GM19395 (cell line): ENCODE results near the gene MELK.

Experiments used
- ATAC-seq: cut with Tn5 transposase; IDR thresholded peaks from one replicate; pipeline ENCODE4 v1.9.1; 2021; ENCODE audit warnings: mild to moderate bottlenecking, moderate library complexity; ENCODE audit not compliant: unreplicated experiment

Gene MELK

GRCh38 chr9:36665921-36666431 is 93.3 kb downstream of the MELK start:
- ATAC-seq = peak; percentile 85

GRCh38 chr9:36671561-36671960 is 98.9 kb downstream of the MELK start:
- ATAC-seq = no peak

DNA sequence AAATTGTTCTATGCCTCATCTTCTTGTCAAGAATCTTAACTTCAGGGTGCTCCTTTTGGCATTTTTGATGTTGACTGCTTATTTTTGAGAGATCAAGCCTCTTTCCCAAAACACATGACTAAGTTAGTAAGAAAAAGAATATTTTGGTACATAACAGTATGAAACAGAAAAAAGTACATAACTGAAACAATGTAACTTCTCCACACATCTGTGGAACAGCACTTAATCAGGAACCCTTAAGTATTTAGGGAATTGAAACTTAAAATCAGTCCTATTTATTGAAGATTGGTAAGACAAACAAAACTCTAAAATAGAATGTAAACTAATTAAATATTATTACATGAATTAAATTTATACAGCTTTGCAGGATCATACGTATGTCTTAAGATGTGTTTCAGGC is 103.4 kb downstream of the MELK start:
- no peak for ATAC-seq

GRCh38 chr9:36676778-36677485 is 104.2 kb downstream of the MELK start:
- ATAC-seq = no peak

DNA sequence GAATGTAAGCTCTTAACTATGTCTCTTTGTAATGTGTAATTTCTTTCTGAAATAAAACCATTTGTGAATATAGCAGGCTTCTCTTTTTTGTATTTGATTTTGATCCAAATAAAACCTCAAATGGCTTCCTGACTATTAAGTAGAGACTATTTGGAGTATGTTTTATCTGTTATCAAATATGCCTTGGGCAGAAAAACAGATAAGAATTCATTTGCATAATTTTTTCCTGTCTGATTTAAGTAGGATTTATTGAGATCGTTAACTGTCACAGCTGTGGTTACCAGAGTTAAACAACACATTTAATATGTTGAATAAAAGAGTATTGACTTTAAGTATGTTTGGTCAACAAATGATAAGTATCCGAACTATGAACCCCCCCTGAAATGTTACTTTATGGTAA is 104.9 kb downstream of the MELK start:
- ATAC-seq = no peak

DNA sequence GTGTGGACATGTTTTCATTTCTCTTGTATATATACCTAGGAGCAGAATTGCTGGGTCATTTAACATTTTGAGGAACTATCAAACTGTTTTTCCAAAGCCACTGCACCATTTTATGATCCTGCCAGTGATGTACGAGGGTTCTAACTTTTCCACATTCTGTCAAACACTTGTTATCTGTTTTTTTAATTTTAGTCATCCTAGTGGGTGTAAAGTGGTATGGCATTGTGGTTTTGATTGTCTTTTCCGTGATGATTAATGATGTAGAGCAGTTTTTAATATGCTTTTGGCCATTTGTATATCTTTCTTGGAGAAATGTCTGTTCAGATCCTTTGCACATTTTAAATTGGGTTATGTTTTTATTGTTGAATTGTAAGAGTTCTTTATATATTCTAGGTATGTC is 107.0 kb downstream of the MELK start:
- no peak for ATAC-seq

DNA sequence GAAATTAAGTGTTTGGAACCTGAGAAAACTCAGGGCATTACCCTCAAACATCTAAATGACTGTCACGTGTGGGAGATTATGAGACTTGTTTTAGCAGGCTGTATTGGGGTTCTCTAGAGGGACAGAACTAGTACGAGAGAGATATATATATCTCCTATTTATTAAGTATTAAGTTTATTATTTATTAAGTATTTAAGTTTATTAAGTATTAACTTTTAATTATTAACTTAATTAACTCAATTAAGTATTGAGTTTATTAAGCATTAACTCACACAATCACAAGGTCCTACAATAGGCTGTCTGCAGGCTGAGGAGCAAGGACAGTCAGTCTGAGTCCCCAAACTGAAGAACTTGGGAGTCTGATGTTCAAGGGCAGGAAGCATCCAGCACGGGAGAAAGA is 113.8 kb downstream of the MELK start:
- ATAC-seq = no peak

- ATAC-seq = no peak
Observed at GRCh38 chr9:36690412-36691168, 117.9 kb downstream of the MELK start.

- no peak for ATAC-seq
Observed at GRCh38 chr9:36691671-36692070, 119.0 kb downstream of the MELK start.

- no peak for ATAC-seq
Observed at GRCh38 chr9:36698984-36699383, 126.3 kb downstream of the MELK start.

DNA sequence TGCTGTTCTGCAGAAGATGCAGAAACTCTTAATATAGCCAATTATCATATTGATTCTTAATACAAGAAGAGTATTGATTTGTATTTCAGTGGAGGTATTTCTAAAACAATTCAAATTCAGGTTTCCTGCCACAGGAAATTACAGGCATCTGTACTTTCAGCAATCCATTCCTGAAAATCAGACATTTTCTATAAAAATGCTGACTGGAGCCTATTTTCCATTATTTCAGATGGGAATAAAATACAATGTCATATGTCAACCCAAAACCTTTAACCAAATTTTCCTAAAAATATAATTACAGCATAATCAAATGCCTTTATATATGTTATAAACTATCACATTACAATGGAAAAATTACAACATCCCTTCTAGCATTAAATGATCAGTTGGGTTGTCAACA is 131.5 kb downstream of the MELK start:
- no peak for ATAC-seq

DNA sequence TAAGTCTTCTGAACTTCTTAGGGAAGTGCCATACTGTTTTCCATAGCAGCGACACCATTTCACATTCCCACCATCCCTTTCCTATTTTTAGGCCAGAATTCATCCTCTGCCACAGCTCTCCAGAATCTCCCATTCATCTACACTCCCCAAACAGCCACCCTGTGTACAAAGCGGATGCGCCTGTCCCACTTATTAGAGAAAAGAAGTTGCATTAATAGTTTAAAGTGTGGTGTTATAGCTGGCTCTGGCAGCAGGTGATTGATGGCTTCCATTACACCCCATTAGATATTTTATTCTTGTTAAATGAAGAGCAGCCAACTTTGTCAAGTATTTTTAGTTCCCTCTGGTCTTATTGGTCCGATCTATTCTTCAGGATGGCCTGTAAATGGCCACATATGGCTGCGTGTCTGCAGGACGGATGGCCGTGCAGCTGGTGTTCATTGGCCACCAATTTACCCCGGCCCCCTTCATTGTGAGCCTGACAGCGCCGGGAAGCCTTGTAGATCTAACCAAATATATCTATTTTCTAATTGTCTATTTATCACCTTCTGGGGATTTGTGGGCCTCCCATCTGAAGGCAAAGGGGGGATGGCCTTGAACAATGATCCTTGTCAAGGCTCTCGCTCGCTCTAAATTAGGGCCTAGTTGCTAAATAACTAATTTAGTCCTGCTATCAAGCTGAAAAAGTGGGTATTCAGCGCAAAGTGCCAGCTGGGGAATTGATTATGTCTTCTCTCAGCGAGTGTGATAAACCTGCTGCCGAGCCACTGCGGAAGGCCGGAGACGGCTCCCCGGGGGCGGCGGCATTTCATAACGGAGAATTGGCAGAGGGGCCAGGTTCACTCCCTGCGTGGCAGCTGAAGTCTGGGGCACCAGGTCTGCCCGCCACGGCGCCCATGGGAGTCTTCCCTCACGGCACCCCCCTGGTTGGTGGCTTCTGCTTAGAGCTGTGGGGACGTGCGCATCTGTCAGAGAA is 141.1 kb downstream of the MELK start:
- no peak for ATAC-seq

DNA sequence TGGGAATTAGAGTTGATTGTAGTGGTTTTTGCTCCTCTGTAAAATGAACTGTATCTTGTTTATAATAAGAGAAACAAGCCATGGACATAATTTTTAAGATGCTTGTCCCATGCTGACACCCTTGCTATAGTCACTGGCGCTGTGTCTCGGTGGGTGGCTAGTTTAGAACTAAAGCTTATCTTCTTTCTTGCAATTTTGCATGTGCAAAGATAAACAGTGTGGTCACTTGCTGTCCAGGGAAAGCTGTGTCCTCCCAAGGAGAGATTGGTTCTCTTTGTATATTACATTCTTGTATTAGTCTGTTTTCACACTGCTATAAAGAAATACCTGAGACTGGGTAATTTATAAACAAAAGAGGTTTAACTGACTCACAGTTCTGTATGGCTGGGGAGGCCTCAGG is 143.8 kb downstream of the MELK start:
- ATAC-seq = no peak

DNA sequence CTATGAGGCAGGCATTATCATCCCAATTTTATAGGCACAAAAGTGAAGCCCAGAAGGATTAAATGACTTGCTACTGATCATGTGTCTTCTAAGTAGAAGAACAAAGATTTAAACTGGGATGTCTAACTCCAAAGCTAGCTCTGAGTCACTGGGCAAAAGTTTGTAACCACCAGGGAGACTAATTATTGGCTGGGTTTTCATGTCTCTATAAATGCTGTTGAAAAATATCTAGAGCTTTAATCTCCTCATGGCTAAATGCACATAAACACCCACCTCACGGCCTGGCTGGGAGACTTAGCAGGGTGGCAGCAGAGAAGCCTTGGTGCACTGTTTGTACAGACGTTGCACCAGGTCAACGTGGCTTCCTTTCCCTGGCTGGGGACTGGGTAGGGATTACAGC is 144.6 kb downstream of the MELK start:
- no peak for ATAC-seq

DNA sequence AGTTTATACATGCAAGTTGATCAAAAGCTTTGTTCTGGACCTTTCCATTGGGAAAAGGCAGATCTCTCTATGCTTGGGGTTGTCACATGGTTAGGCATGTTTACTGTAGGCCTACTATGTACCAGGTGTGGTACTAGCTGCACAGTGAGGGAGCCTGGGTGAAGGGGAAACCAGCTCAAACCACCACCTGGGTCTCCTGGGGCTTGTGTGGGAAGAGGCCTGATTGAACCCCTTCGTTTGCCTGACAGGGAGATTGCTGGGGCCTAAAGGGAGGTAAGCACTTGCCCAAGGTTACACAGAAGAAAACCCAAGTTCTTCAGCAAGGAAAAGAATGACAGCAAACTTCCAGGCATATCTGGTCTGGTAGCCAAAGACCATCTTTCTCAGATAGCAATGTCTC is 145.9 kb downstream of the MELK start:
- no peak for ATAC-seq

DNA sequence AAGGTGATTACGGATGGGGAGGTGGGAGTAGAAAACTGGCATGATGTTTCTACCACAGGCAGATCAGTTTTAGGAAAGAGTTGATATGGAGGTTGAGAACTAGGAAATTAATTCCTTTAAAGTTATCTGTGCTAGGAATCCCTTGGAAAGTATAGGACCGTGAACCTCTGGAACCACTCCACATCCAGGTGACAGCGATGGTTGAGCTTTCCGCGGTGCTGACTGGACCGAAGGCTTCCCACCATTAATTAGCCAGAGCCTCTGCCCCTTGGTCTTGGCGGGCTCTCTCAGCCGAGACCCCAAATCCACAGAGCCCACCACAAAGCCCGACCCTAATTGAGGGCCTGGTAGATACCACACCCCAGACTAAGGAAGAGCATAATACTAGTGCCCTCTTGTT is 147.3 kb downstream of the MELK start:
- no peak for ATAC-seq

DNA sequence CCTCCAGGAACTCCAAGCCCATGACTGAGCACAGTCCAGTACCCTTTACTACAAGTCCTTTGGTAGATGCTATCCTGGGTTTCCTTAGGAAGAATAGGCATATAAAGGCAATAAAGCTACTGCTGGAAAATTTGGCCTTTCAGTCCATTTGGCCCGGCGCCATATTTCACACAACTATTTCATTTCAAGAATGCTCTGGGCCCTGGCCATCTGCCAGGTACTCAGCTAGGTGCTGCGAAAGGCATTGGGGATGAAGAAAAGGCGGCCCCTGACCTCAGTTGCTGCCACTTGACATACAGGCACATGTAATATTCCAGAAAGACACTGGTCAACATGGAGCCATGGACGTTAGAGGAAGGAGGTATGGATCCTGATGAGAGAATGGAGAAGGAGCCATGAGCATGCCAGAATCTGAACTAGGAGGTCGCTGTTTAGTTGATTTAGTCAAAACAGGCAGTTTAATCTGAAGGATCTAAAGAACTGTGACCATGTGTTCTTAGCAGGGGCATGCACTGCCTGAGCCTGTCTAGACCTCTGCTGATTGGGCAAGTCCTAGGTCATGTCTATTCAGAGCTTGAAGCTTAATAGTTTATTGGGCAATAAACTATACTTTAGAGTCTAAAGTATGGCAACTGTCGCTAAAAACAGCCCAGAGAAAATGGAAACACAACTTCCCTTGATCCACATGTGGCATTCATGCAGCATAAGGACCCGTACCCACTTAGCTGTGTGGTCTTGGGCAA is 149.3 kb downstream of the MELK start:
- ATAC-seq = no peak

- no peak for ATAC-seq
Observed at GRCh38 chr9:36725777-36726356, 153.2 kb downstream of the MELK start.
